Esophagus muscularis mucosa (tissue), 4 donors: ENCODE data around the gene ADGRA1. TPM values are rescaled to one million over a fixed set of nuclear protein-coding genes. Genes with fewer than 3 reads are reported as not detected.

Experiments
- DNase-seq: peaks from one replicate; pipeline ENCODE4 v3.0.0-alpha.2; 2017; ENCODE audit errors: extremely low spot score
- H3K27ac ChIP-seq, 4 donors: fragments of 200-600 bp; sonication (generic); replicated peaks in 1 of 4; 1 replicate in 3 of 4; 2 replicates in 1 of 4; pipeline ENCODE4 v1.5.1; 2016 to 2019; ENCODE audit warnings: mild to moderate bottlenecking in 1 of 4
- H3K27me3 ChIP-seq, 4 donors: fragments of 200-600 bp; sonication (generic); one replicate each; pipeline versions ENCODE4 v1.5.1 to v1.6.0; 2016 to 2019
- H3K36me3 ChIP-seq, 4 donors: fragments of 200-600 bp; sonication (generic); one replicate each; pipeline ENCODE4 v1.5.1; 2016 to 2019
- H3K4me1 ChIP-seq, 4 donors: fragments of 200-600 bp; sonication (generic); one replicate each; pipeline ENCODE4 v1.5.1; 2016 to 2019
- H3K4me3 ChIP-seq, 4 donors: fragments of 200-600 bp; sonication (generic); 1 replicate in 2 of 4; 2 replicates in 2 of 4; pipeline ENCODE4 v1.5.1; 2016 to 2019; ENCODE audit warnings: mild to moderate bottlenecking in 4 of 4, moderate library complexity in 1 of 4
- H3K9me3 ChIP-seq, 4 donors: fragments of 200-600 bp; sonication (generic); 1 replicate in 3 of 4; 2 replicates in 1 of 4; pipeline ENCODE4 v1.5.1; 2016 to 2019
- CTCF ChIP-seq, 3 experiments: fragments of 200-600 bp in 2 of 3; fragments of 450-650 bp in 1 of 3; sonication (generic) in 2 of 3; IDR thresholded peaks; one replicate each; pipeline ENCODE4 v1.5.1; 2017 to 2019; ENCODE audit warnings: antibody characterized with exemption in 3 of 3, mild to moderate bottlenecking in 2 of 3, moderate library complexity in 1 of 3
- EP300 ChIP-seq: sonication (generic); formaldehyde crosslinking; IDR thresholded peaks from one replicate; pipeline ENCODE4 v1.6.1; 2017; ENCODE audit warnings: antibody characterized with exemption
- POLR2A ChIP-seq: fragments of 450-650 bp; IDR thresholded peaks from one replicate; pipeline ENCODE4 v1.6.1; 2017; ENCODE audit warnings: antibody characterized with exemption, moderate library complexity, mild to moderate bottlenecking, low read depth
- POLR2AphosphoS5 ChIP-seq, 2 donors: sonication (generic); formaldehyde crosslinking; IDR thresholded peaks; one replicate each; pipeline ENCODE4 v1.6.1; 2017; ENCODE audit warnings: antibody characterized with exemption in 2 of 2
- WGBS: methylation state at CpG from one replicate; pipeline ENCODE4 v1.1.5; 2018; 5-methylcytosine and 5-hydroxymethylcytosine counted together
- intact Hi-C: fragments of 100-400 bp; cut with DNase I; formaldehyde crosslinking; loops from one replicate; pipeline ENCODE4 v1.15.1; 2023
- total RNA-seq, 4 donors: library from RNA; depleted of rRNA; stranded (reverse); fragments of >200 nt; gene quantifications; one replicate each; pipeline versions ENCODE4 v1.1.0 to v1.2.1, GENCODE V29; 2016

The ADGRA1 gene
- total RNA-seq, 4 donors from 2014 or later: under 0.01 to 0.06 TPM; not detected in 2

- no peak overlapping the region for H3K27ac ChIP-seq
- DNase-seq: no peak
- peaks cover 0 to 80% (median 44%) of the 10 kb centered on the region in 4 donors for H3K27me3 ChIP-seq
- no peak for TF ChIP-seq POLR2AphosphoS5 (IDR thresholded peaks at IDR 0.05)
- no peak for TF ChIP-seq CTCF (IDR thresholded peaks at IDR 0.05)
- no peak for TF ChIP-seq POLR2A
- no peak overlapping the region for H3K4me3 ChIP-seq
- no peaks in the 10 kb centered on the region for H3K36me3 ChIP-seq
- 67% methylated on average over 11 of the region's 13 CpGs for WGBS
- peaks cover 3 to 22% (median 15%) of the 10 kb centered on the region in 4 donors for H3K4me1 ChIP-seq
- no peaks in the 10 kb centered on the region for H3K9me3 ChIP-seq
- intact Hi-C loops: no loop called here
Measured at GRCh38 chr10:133090101-133090500, 2.4 kb downstream of the ADGRA1 start.

GRCh38 chr10:133090654-133091053, 2.9 kb downstream of the ADGRA1 start:
- H3K9me3 ChIP-seq: no peaks in the 10 kb centered on the region
- intact Hi-C loops: no loop called here
- H3K4me1 ChIP-seq: peaks cover 3 to 22% (median 15%) of the 10 kb centered on the region in 4 donors
- H3K4me3 ChIP-seq: no peak overlapping the region
- H3K27ac ChIP-seq: no peak overlapping the region
- 67% methylated on average over 5 of the region's 7 CpGs for WGBS
- peaks cover 0 to 80% (median 41%) of the 10 kb centered on the region in 4 donors for H3K27me3 ChIP-seq
- no peak for DNase-seq
- H3K36me3 ChIP-seq: no peaks in the 10 kb centered on the region
- no peak for TF ChIP-seq EP300
- TF ChIP-seq POLR2AphosphoS5 (IDR thresholded peaks at IDR 0.05): no peak
- no peak for TF ChIP-seq CTCF (IDR thresholded peaks at IDR 0.05)
- no peak for TF ChIP-seq POLR2A

GRCh38 chr10:133091316-133091715, 3.6 kb downstream of the ADGRA1 start:
- intact Hi-C loops: no loop called here
- no peak for DNase-seq
- 66% methylated on average over 7 of the region's 10 CpGs for WGBS
- no peaks in the 10 kb centered on the region for H3K36me3 ChIP-seq
- TF ChIP-seq EP300 (no peak), POLR2AphosphoS5 (IDR thresholded peaks at IDR 0.05) (no peak), POLR2A (no peak), CTCF (IDR thresholded peaks at IDR 0.05) (no peak)
- peaks cover 0 to 80% (median 34%) of the 10 kb centered on the region in 4 donors for H3K27me3 ChIP-seq
- no peak overlapping the region for H3K4me3 ChIP-seq
- H3K4me1 ChIP-seq: peaks cover 3 to 22% (median 15%) of the 10 kb centered on the region in 4 donors
- no peaks in the 10 kb centered on the region for H3K9me3 ChIP-seq
- no peak overlapping the region for H3K27ac ChIP-seq

GRCh38 chr10:133093291-133093690, 5.6 kb downstream of the ADGRA1 start:
- Histone ChIP-seq H3K4me1 (peaks cover 0 to 8% (median 4%) of the 10 kb centered on the region in 4 donors), H3K27ac (no peak overlapping the region), H3K9me3 (no peaks in the 10 kb centered on the region), H3K27me3 (peaks cover 0 to 80% (median 16%) of the 10 kb centered on the region in 4 donors), H3K4me3 (no peak overlapping the region), H3K36me3 (no peaks in the 10 kb centered on the region)
- intact Hi-C loops: no loop called here
- DNase-seq: no peak
- 83% methylated on average over 11 of the region's 15 CpGs for WGBS
- TF ChIP-seq POLR2AphosphoS5 (IDR thresholded peaks at IDR 0.05) (no peak), EP300 (no peak), CTCF (IDR thresholded peaks at IDR 0.05) (no peak), POLR2A (no peak)

GRCh38 chr10:133094286-133094685, 6.6 kb downstream of the ADGRA1 start:
- Histone ChIP-seq H3K4me1 (no peaks in the 10 kb centered on the region), H3K9me3 (no peaks in the 10 kb centered on the region), H3K27ac (no peak overlapping the region), H3K27me3 (peaks cover 0 to 80% (median 6%) of the 10 kb centered on the region in 4 donors), H3K36me3 (no peaks in the 10 kb centered on the region), H3K4me3 (no peak overlapping the region)
- DNase-seq: no peak
- intact Hi-C loops: no loop called here
- no peak for TF ChIP-seq POLR2A
- no peak for TF ChIP-seq EP300
- TF ChIP-seq POLR2AphosphoS5 (IDR thresholded peaks at IDR 0.05): no peak
- TF ChIP-seq CTCF (IDR thresholded peaks at IDR 0.05): no peak
- WGBS: 78% methylated on average over 7 of the region's 22 CpGs
